GM18502 (cell line): ENCODE data around the gene DYRK3.

ENCODE experiments used
- ATAC-seq: cut with Tn5 transposase; IDR thresholded peaks from one replicate; pipeline ENCODE4 v1.9.1; 2021; ENCODE audit warnings: mild to moderate bottlenecking; ENCODE audit not compliant: unreplicated experiment, poor library complexity

Gene DYRK3

DNA sequence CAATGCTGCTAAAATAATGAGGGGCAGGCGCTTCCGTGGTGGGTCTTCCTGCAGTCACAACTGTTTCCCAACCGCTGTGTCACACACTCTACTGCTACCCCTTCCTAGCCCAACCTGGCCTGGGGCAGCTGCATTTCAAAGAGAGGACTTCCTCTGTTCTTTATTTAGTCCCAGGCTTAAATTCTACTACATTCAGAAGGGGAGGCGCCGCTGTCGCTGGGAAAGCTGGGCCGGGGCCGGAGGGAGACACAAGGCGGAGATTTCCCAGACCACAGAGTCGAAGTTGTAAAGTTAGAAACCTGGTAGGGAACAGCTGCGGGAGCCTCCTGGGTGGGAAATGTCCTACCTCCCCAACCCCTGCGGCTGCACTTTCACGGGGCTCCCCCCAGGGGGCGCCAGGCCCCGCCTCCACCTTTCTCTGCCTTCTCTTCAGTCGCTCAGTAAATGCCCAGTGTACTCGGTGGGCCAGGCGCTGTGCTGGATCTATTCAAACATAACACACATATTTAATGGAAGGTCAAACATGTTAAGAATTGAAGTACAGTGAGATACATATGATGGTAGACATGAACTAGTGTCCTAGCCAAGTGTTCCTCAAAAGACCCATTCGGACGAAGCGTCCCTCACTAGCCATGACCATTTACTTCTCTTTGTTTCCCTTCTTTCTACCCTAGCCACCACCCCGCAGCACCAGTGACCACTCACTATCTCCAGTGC is 23.1 kb downstream of the DYRK3 start:
- ATAC-seq: no peak

DNA sequence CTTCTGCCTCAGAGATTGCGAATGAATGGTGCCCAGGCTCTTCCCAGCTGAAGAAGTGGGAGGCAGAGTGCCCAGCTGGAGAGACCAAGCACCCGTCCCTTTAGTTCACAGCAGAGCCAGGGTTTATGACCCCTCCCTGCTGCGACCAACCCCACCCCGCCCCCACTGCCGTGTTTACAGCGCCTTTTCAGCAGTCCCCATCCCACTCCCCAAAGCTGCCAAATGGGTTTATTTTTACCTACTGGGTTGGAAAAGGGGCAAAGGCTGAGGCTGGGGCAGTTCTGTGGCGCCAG is 23.6 kb downstream of the DYRK3 start:
- ATAC-seq: no peak

DNA sequence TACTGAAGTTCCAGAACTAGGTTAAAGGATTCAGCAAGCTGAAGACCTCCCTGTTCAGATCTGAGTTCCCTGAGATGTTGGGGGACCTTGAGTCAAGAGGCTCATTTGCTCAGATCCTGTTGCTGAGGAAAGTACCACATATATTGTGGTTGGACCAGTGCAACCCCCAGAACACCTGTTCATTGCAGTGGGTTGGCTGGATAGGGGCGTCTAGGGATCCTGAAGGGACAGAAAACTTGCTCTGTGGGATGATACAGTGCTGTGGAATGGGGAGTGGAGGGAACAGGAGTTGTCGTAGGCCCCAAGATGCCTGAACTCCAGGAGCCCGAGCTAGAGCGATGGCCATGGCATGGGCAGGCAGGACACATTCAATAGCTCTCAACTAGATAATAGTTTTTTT is 24.8 kb downstream of the DYRK3 start:
- ATAC-seq: no peak

DNA sequence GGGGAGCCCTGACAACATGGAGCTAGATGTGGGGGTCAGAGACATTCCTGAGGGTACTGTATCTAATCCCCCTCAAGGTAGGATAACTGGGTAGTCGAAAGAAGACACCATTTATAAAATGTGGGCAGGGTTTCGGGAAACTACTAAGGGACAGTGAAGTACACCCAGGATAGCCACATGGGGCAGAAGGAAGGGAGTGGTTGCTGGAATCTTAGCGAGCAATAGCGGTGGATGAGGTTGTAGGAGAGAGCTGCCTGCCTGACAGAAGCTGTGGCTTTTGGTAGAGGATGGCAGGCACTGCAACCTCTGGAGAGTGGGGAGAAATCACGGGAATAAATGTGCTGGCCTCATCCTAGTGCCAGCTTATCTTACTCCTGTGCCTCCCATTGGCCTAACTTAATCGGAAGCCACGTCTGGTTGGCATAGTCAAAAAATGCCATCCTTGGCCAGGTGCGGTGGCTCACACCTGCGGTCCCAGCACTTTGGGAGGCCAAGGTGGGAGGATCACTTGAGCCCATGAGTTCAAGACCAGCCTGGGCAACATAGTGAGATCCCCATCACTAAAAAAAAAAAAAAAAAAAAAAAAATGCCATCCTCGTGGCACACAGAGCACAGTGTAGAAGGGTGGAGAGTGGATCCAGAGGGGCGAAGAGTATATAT is 26.0 kb downstream of the DYRK3 start:
- ATAC-seq: no peak

DNA sequence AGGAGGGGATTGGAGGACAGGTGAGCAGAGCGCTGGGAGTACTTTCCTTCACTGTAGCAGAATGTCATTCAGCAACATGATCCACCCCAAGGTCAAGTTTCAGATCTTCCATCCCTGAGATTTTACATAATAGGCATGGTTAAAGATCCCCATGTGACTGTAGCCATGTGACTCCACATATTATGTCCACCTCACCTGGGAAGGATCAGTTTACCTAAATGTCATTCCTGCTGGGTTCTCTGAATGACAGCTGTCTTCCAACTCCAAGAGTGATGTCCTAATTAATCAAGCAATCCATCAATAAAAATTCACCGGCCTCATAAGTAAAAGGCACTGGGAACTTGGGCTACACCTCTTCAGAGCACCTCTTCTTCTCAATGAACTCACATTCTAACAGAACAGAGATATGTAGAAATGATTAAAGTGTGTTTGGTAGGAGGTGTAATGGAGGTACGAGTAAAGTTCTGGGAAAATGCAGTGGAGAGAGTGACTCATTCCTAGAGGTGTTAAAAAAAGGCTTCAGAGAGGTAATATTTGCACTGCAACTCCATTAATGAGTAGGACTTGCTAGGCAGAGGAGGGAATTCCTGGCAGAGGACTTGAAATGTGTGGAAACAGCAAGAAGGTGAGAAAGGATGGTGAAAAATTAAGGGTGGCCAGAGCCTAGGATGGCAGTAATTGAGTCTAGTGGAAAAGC is 27.2 kb downstream of the DYRK3 start:
- no peak for ATAC-seq

DNA sequence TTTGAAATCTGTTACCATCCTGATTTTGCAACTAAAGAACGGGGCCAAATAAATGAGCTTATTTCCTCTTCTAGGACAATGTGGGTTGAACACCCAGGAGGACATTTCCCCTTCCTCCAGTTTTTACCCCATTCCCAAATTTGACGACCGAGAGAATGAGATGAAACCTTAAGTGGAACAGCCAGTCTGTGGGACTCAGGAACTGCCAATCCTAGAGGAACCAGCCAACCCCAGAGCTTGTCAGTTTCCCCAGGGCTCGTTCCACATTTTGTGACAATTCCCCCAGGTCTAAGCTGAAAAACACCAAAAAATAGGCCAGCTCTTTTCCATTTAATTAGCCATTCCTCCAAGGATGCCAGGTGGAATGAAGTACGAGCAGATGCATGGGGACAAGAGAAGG is 28.0 kb downstream of the DYRK3 start:
- ATAC-seq: no peak

DNA sequence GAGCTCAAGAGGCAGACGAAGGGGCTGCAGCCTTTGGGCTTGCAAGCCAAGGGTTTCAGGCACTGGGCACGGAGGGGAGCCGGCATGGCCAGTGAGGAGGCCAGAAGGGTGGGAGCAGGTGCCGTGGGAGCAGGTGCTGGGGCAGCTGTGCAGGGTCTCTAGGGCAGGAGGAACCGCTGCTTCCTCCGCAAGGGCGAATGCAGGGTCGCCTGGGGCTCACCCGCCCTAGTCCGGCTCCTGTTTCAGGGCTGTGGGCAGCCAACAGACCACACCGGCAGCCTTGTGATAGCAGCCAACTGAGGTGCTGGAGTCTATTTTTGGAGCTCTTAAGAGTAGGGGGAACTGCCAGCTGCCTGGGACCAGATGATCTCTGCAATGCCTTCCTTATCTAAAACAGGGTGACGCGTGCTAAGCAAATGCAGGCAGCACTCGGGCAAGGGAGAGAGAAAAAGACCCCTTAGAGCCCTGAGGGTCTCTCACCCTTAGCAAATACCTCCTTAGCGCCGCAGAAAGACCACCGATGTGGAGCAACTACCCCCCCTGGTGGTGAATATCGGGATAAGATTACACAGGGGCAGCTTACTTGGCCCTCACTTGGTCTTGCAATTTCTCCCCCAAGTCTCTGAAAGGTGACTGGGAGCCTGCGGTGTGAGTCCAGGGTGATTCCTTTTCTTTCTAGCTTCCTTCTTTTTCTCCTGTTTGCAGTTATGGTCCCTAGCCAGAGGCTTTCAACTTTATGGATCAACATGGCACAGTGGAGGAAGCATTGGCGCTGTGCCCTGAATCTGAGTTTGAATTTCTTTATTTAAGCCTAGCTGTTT is 28.7 kb downstream of the DYRK3 start:
- peak; percentile 47 for ATAC-seq

DNA sequence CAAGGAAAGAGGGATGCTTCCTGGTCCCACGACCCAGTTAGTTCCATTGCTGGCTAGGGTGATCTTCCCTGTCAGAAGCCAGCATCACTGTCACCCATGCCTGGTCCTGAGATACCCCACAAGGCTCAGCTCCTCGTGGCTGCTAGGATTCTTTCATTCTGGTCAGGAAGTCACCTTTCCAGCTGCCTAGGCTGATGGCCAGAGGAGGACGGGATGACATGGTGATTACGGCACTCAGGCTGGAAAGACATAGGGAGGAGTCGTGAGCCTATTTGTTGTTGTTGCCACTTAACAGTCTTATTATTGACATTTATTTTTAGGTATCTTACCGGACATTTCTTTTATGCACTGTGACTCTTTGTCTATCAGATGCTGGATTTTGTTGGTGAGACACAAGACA is 29.4 kb downstream of the DYRK3 start:
- ATAC-seq: no peak

DNA sequence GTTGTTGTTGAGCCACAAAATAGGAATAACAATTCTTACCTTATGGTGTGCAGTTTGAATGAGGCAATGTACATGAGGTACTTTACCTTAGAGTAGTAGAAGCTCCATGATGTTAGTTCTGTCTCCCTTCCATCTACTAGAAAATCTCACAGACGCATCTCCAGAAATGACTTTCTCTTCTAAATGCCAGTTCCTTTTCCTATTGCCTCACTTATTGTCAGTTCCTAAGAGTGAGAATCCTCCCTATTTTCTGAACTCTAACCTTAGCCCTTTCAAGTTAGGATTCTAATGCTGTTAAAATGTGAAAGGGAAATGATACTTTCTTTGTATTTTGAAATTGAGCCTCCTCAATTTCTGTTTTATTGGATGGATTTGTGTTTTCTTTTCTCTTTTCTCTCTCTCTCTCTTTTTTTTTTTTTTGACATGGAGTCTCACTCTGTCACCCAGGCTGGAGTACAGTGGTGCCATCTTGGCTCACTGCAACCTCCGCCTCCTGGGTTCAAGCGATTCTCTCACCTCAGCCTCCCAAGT is 30.8 kb downstream of the DYRK3 start:
- ATAC-seq: no peak

DNA sequence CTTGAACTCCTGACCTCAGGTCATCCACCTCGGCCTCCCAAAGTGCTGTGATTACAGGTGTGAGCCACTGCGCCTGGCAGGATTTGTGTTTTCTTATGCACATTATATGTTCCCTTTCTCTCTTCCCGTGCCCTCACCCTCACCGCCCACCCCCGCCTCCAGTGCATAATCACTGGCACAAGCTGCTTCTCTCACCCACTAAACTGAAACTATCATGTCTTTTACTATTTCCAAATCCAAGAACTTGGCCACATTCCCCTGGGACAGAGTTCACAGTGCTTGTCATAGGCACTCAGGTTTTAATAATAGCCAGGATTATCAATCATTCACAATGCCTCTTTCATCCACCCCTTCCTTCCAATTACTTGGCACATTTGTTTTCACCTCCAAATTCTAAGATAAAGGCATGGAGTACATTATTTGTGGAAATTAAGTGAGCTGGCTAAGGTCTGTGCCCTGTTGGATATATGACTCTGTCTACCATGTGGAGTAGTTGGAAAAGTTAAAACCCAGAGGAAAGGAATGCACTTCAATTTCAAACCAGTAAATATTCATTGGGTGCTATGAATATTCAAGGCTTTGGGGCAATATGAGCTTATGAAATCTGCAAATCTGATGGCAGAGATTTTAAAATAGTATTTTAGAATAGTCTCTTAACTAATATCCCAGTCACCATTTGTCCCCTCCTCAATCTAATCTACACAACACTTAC is 31.8 kb downstream of the DYRK3 start:
- no peak for ATAC-seq

DNA sequence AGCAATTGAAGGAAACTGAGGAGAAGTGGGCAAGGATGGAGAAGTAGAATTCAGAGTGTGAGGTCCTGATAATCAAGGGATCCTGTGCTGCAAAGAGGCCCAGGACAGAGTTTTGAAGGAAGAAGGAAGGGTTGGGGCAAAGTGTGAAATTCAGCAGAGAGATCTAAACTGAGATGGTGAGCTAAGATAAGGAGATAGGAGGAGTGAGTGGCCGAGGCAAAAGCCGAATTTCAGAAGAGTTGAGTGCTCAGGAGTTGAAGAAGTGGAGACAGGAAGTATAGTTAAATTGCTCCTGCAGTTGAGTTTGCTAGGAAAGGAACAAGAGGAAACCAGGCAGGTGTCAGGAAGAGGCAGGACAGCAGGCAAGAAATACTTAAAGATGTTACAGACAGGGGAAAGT is 33.0 kb downstream of the DYRK3 start:
- ATAC-seq: no peak

DNA sequence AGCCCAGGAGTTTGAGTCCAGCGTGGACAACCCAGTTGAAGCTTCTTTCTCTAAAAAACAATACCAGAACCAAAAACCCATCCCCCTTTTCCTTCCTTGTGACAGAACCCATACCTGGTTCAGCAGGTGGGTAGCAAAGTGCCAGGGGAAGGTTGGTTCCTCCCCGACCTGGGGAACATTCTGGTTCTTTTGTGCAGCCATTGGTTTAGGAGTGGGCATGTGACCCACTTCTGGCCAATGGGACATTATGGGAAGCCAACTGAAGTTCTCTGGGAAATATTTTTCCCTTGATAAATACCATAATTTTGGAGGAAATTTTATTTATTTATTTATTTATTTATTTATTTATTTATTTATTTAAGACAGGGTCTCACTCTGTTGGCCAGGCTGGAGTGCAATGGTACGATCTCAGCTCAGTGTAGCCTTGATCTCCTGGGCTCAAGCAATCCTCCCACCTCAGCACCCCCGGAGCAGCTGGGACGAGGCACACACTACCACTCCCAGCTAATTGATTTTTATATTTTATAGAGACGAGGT is 33.6 kb downstream of the DYRK3 start:
- no peak for ATAC-seq

DNA sequence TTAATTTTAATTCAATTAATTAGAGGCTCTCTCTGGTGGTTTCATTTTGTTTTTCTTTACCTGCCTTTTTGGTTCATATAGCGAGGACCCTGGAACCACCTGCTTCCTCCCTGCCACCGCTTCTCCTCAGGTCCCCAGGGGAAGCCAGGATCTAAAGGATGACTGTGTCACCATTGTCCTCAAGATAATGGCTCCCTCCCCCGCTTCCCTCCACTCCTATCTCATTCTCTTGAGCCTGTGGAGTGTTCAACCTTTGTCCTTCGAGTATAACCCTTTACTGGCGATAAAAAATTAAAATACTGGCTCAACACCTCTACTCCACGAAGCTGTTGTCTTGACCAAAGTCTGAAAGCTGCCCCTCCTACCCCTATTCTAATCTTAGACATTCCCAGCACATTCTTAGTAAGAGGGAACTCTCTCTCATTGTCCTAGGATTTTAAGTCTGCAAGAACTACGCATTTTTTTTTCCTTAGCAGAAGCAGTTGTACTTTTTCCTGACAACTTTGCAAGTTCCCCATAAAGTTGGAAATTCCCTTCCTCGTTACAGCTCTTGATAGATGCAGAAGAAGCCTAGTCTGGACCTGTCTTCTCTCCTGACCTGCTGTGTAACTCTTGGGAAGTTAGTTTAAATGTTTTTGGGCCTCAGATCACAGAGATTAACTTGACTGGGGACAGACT is 36.8 kb downstream of the DYRK3 start:
- ATAC-seq: no peak

DNA sequence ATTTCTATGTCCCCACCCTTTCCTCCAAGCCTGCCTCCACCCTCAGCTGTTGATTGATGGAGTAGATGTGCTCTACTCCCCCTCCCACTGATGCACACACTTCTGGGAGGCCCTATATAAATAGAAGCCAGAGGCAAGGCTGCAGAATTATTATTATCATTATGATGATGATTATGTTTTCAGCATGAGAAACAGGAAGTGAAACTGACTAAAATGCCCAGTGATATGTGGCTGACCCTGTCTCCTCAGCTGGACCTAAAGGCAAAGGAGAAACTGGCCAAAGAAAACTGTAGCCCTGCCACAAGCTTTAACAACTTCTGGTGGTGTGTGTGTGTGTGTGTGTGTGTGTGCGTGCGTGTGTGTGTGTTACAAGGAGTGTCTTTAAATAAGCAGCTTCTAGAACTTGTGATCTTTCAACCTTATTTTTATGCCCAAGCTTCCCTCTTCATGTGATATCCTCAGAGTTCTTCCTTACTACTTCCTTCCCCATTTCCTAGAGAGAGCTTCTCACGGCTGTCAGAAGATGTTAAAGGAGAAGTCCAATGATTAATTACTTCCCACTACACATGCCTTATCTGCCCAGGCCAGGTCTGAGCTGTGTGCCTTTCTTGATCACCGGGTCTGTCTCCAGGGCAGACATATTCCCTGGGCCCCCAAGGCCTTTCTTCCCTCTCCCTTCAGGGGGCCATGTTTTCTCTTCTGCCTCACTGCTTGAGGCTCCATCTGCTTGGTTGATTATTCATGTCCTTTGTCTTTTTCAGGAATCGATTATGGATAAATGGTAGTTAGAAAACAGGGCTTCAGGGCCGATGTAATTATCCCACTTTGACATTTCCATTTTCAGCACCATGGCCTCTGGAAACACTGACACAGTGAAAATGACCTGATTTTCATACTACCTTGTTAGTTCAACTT is 37.8 kb downstream of the DYRK3 start:
- ATAC-seq: no peak

DNA sequence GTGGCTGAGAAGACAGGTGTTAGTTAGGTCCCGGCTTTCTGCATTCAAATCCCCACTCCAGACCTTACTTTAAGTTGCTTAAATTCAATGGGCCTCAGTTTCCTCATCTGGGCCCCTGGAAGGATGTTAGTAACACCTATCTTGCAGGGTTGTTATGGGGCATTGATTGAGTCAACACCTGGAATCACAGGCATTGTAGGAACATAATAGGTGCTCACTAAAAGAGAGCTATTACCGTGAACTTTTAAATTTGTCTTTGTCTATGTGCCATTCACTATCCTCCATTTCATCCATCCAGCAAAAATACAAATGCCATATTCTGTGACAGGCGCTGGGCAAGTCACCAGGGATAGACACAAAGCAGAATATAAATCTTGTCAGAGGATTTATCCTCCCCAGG is 38.9 kb downstream of the DYRK3 start:
- ATAC-seq: no peak

DNA sequence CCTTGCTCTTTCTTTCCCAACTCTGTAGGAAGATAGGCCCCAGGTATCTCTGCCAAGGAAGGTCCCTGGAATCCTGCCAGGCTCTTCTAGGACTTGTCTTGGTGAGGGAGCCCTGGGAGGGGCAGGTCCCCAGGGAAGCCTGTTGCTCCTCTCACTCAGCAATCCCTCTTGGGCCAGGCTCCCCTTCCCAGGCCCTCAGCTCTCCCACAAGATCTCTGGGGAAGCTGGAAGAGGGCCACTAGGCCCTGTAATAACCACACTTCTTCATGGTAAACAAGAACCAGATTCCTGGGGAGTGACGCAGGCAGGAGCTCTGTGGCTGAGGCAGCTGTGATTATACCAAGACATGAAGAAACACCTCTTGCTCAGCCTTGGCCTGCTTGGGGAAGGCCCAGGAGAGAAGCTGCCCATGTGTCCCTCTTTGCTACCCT is 39.4 kb downstream of the DYRK3 start:
- no peak for ATAC-seq

DNA sequence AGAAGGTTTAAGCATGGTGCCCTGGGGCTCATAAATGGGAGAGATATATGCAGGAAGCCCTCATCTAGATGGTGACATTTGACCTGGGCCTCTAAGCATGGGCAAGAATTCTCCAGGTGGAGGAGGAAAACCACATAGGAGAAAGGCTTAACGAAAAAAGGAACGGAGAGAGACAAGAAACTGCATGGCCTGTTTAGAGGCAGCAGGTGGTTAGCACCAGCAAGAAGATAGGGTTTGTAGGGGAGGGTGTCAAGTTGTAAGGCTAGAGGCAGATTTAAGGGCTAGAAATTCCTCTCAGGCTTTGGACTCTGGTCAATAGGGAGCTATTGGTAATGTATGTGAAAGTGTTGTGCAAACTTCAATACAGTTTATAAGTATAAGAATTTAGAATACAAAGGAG is 41.2 kb downstream of the DYRK3 start:
- ATAC-seq: no peak

DNA sequence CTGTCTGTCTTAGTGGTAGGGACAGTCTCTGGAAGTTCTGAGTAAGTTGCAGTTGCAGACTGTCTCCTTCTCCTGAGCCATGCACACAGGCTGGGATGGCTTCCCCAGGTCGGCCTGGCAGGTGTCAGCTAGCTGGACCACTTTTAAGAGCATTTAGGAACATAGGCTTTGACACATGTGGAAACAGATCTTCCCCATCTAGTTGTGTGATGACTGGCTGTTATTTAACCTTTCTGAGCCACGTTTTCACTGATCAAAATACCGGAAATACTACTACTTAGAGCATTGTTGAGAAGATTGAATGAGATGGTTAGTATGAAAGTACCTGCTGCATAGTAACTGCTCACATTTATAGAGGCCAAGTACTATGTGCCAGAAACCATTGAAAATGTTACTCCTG is 43.2 kb downstream of the DYRK3 start:
- ATAC-seq: no peak
